Measurements from ENCODE around the gene CHDH.

- TF ChIP-seq CTCF (IDR thresholded peaks at IDR 0.05) (no peak), EP300 (IDR thresholded peaks at IDR 0.05) (no peak), POLR2A (IDR thresholded peaks at IDR 0.05) (no peak)
These were observed 71.2 kb downstream of the CHDH start for GRCh38 chr3:53775018-53775417.
